Stimulated activated naive CD8-positive, alpha-beta T cell treated with anti-CD3 and anti-CD28 coated beads, Interleukin-15, Interleukin-2, amounts not matched to agents 100 U/mL and 50 U/mL, for 24 hours (primary cell): Measurements from ENCODE around the gene CERS4.
"Not testable (repeated sequence)": the region's sequence is repeated elsewhere in the genome, so short reads cannot be mapped to it uniquely, and the experiment has no call there.

ENCODE experiments used
- ATAC-seq: fragments of 150-1000 bp; cut with Tn5 transposase; one replicate; pipeline ENCODE4 v1.10.0; 2021
- DNase-seq: peaks from one replicate; pipeline ENCODE4 v3.0.0; 2021

CERS4 gene

GRCh38 chr19:8262431-8262830 lies 53.3 kb downstream of the CERS4 start:
- DNase-seq (no peak), ATAC-seq (no peak)

GRCh38 chr19:8264248-8264647 lies 55.1 kb downstream of the CERS4 start:
- ATAC-seq, DNase-seq: not testable (repeated sequence)

- DNase-seq (no peak), ATAC-seq (no peak)
Observed at GRCh38 chr19:8265872-8266271, 56.7 kb downstream of the CERS4 start.

GRCh38 chr19:8269724-8270123 lies 60.6 kb downstream of the CERS4 start:
- ATAC-seq (no peak), DNase-seq (no peak)

- not testable (repeated sequence) for ATAC-seq, DNase-seq
Observed at GRCh38 chr19:8276508-8276907, 67.3 kb downstream of the CERS4 start.

- ATAC-seq: peak; percentile 43
- not testable (repeated sequence) for DNase-seq
Observed at GRCh38 chr19:8291337-8291736, 82.2 kb downstream of the CERS4 start.

GRCh38 chr19:8302357-8302691 lies 93.2 kb downstream of the CERS4 start:
- no peak for DNase-seq

GRCh38 chr19:8302734-8303133 lies 93.6 kb downstream of the CERS4 start:
- ATAC-seq (no peak), DNase-seq (no peak)

More at GRCh38 chr19:8302357-8302691, 93.2 kb downstream of the CERS4 start:
- no peak for ATAC-seq

- ATAC-seq: no peak
- peak; percentile 64 for DNase-seq
Observed at GRCh38 chr19:8304841-8305621, 95.9 kb downstream of the CERS4 start.

GRCh38 chr19:8305798-8306197 lies 96.6 kb downstream of the CERS4 start:
- peak; percentile 2 for DNase-seq

GRCh38 chr19:8306235-8307054 lies 97.3 kb downstream of the CERS4 start:
- peak; percentile 5 for DNase-seq
- no peak for ATAC-seq

More at GRCh38 chr19:8305798-8306197, 96.6 kb downstream of the CERS4 start:
- ATAC-seq: no peak

- no peak for DNase-seq
- no peak for ATAC-seq
Observed at GRCh38 chr19:8307400-8307964, 98.3 kb downstream of the CERS4 start.

- ATAC-seq: peak; percentile 91
- peak; percentile 91 for DNase-seq
Observed at GRCh38 chr19:8307965-8308866, 99.0 kb downstream of the CERS4 start, which contains the start of gene CD320. Gene CD320, minus strand, starts transcription at chr19:8308358. Its CDS starts 68 bp downstream, at chr19:8308290.

- ATAC-seq: no peak
Observed at GRCh38 chr19:8308891-8309291, 99.7 kb downstream of the CERS4 start.

GRCh38 chr19:8310342-8311055 lies 101.3 kb downstream of the CERS4 start:
- ATAC-seq (no peak), DNase-seq (no peak)

More at GRCh38 chr19:8308891-8309291, 99.7 kb downstream of the CERS4 start:
- DNase-seq: peak; percentile 2

GRCh38 chr19:8311461-8312260 lies 102.5 kb downstream of the CERS4 start:
- ATAC-seq: no peak
- DNase-seq: no peak
